ENCODE results near the gene CELSR1.
"Not testable (repeated sequence)": the region's sequence is repeated elsewhere in the genome, so short reads cannot be mapped to it uniquely, and the experiment has no call there.

Gene CELSR1

GRCh38 chr22:46516638-46517037 lies 20.8 kb downstream of the CELSR1 start:
- H3K27ac ChIP-seq (ENCODE audit: low read length) = no peak overlapping the region
- H3K9me3 ChIP-seq (ENCODE audit: control insufficient read depth in 2 of 2, low read length in 2 of 2) = no peaks in the 10 kb centered on the region
- peaks cover 3% of the 10 kb centered on the region for H3K4me1 ChIP-seq (ENCODE audit: control insufficient read depth, insufficient read depth, low read length)
- H3K9ac ChIP-seq (ENCODE audit: low read length in 2 of 2) = no peak overlapping the region
- no peak overlapping the region for H3K4me3 ChIP-seq (ENCODE audit: low read length in 2 of 2)
- no peaks in the 10 kb centered on the region for H3K27me3 ChIP-seq (ENCODE audit: control insufficient read depth in 1 of 2, insufficient read depth in 2 of 2, low read length in 2 of 2)
- H3K36me3 ChIP-seq (ENCODE audit: control insufficient read depth in 2 of 2, insufficient read depth in 2 of 2, low read length in 2 of 2) = no peaks in the 10 kb centered on the region

- not testable (repeated sequence) for H3K9me3 ChIP-seq (ENCODE audit: control insufficient read depth in 2 of 2, low read length in 2 of 2); H3K27me3 ChIP-seq (ENCODE audit: control insufficient read depth in 1 of 2, insufficient read depth in 2 of 2, low read length in 2 of 2); H3K27ac ChIP-seq (ENCODE audit: low read length); H3K9ac ChIP-seq (ENCODE audit: low read length in 2 of 2); H3K36me3 ChIP-seq (ENCODE audit: control insufficient read depth in 2 of 2, insufficient read depth in 2 of 2, low read length in 2 of 2); H3K4me1 ChIP-seq (ENCODE audit: control insufficient read depth, insufficient read depth, low read length); H3K4me3 ChIP-seq (ENCODE audit: low read length in 2 of 2)
These were observed 21.3 kb downstream of the CELSR1 start for GRCh38 chr22:46516112-46516487.

- H3K36me3 ChIP-seq (ENCODE audit: control insufficient read depth in 2 of 2, insufficient read depth in 2 of 2, low read length in 2 of 2) = no peaks in the 10 kb centered on the region
- no peaks in the 10 kb centered on the region for H3K9me3 ChIP-seq (ENCODE audit: control insufficient read depth in 2 of 2, low read length in 2 of 2)
- H3K4me1 ChIP-seq (ENCODE audit: control insufficient read depth, insufficient read depth, low read length) = peaks cover 3% of the 10 kb centered on the region
- no peak overlapping the region for H3K9ac ChIP-seq (ENCODE audit: low read length in 2 of 2)
- H3K27ac ChIP-seq (ENCODE audit: low read length) = no peak overlapping the region
- no peak overlapping the region for H3K4me3 ChIP-seq (ENCODE audit: low read length in 2 of 2)
- H3K27me3 ChIP-seq (ENCODE audit: control insufficient read depth in 1 of 2, insufficient read depth in 2 of 2, low read length in 2 of 2) = no peaks in the 10 kb centered on the region
These were observed 22.0 kb downstream of the CELSR1 start for GRCh38 chr22:46515208-46516111.

- no peaks in the 10 kb centered on the region for H3K27me3 ChIP-seq (ENCODE audit: control insufficient read depth in 1 of 2, insufficient read depth in 2 of 2, low read length in 2 of 2)
- H3K9me3 ChIP-seq (ENCODE audit: control insufficient read depth in 2 of 2, low read length in 2 of 2) = no peaks in the 10 kb centered on the region
- H3K9ac ChIP-seq (ENCODE audit: low read length in 2 of 2) = no peak overlapping the region
- H3K36me3 ChIP-seq (ENCODE audit: control insufficient read depth in 2 of 2, insufficient read depth in 2 of 2, low read length in 2 of 2) = no peaks in the 10 kb centered on the region
- H3K4me3 ChIP-seq (ENCODE audit: low read length in 2 of 2) = no peak overlapping the region
- no peak overlapping the region for H3K27ac ChIP-seq (ENCODE audit: low read length)
- H3K4me1 ChIP-seq (ENCODE audit: control insufficient read depth, insufficient read depth, low read length) = peaks cover 3% of the 10 kb centered on the region
These were observed 22.7 kb downstream of the CELSR1 start for GRCh38 chr22:46514592-46515207.

GRCh38 chr22:46513908-46514550 lies 23.4 kb downstream of the CELSR1 start:
- Histone ChIP-seq H3K4me1 (ENCODE audit: control insufficient read depth, insufficient read depth, low read length) (peaks cover 3% of the 10 kb centered on the region), H3K4me3 (ENCODE audit: low read length in 2 of 2) (no peak overlapping the region), H3K27me3 (ENCODE audit: control insufficient read depth in 1 of 2, insufficient read depth in 2 of 2, low read length in 2 of 2) (no peaks in the 10 kb centered on the region), H3K9ac (ENCODE audit: low read length in 2 of 2) (no peak overlapping the region), H3K36me3 (ENCODE audit: control insufficient read depth in 2 of 2, insufficient read depth in 2 of 2, low read length in 2 of 2) (no peaks in the 10 kb centered on the region), H3K27ac (ENCODE audit: low read length) (no peak overlapping the region), H3K9me3 (ENCODE audit: control insufficient read depth in 2 of 2, low read length in 2 of 2) (no peaks in the 10 kb centered on the region)

- Histone ChIP-seq H3K27me3 (ENCODE audit: control insufficient read depth in 1 of 2, insufficient read depth in 2 of 2, low read length in 2 of 2) (peaks cover 0 to 2% of the 10 kb centered on the region in 2 donors), H3K4me1 (ENCODE audit: control insufficient read depth, insufficient read depth, low read length) (peaks cover 3% of the 10 kb centered on the region), H3K9ac (ENCODE audit: low read length in 2 of 2) (no peak overlapping the region), H3K4me3 (ENCODE audit: low read length in 2 of 2) (no peak overlapping the region), H3K9me3 (ENCODE audit: control insufficient read depth in 2 of 2, low read length in 2 of 2) (no peaks in the 10 kb centered on the region), H3K36me3 (ENCODE audit: control insufficient read depth in 2 of 2, insufficient read depth in 2 of 2, low read length in 2 of 2) (no peaks in the 10 kb centered on the region), H3K27ac (ENCODE audit: low read length) (no peak overlapping the region)
These were observed 24.7 kb downstream of the CELSR1 start for GRCh38 chr22:46512683-46513082.

- no peaks in the 10 kb centered on the region for H3K36me3 ChIP-seq (ENCODE audit: control insufficient read depth in 2 of 2, insufficient read depth in 2 of 2, low read length in 2 of 2)
- H3K9ac ChIP-seq (ENCODE audit: low read length in 2 of 2) = no peak overlapping the region
- H3K4me3 ChIP-seq (ENCODE audit: low read length in 2 of 2) = no peak overlapping the region
- H3K9me3 ChIP-seq (ENCODE audit: control insufficient read depth in 2 of 2, low read length in 2 of 2) = no peaks in the 10 kb centered on the region
- H3K27me3 ChIP-seq (ENCODE audit: control insufficient read depth in 1 of 2, insufficient read depth in 2 of 2, low read length in 2 of 2) = peaks cover 0 to 3% of the 10 kb centered on the region in 2 donors
- H3K27ac ChIP-seq (ENCODE audit: low read length) = no peak overlapping the region
- peaks cover 1% of the 10 kb centered on the region for H3K4me1 ChIP-seq (ENCODE audit: control insufficient read depth, insufficient read depth, low read length)
These were observed 25.4 kb downstream of the CELSR1 start for GRCh38 chr22:46512039-46512370.

- no peaks in the 10 kb centered on the region for H3K36me3 ChIP-seq (ENCODE audit: control insufficient read depth in 2 of 2, insufficient read depth in 2 of 2, low read length in 2 of 2)
- no peak overlapping the region for H3K9ac ChIP-seq (ENCODE audit: low read length in 2 of 2)
- H3K4me1 ChIP-seq (ENCODE audit: control insufficient read depth, insufficient read depth, low read length) = no peaks in the 10 kb centered on the region
- no peaks in the 10 kb centered on the region for H3K9me3 ChIP-seq (ENCODE audit: control insufficient read depth in 2 of 2, low read length in 2 of 2)
- H3K27me3 ChIP-seq (ENCODE audit: control insufficient read depth in 1 of 2, insufficient read depth in 2 of 2, low read length in 2 of 2) = peaks cover 0 to 3% of the 10 kb centered on the region in 2 donors
- H3K27ac ChIP-seq (ENCODE audit: low read length) = no peak overlapping the region
- no peak overlapping the region for H3K4me3 ChIP-seq (ENCODE audit: low read length in 2 of 2)
These were observed 26.0 kb downstream of the CELSR1 start for GRCh38 chr22:46511151-46512038.

- Histone ChIP-seq H3K36me3 (ENCODE audit: control insufficient read depth in 2 of 2, insufficient read depth in 2 of 2, low read length in 2 of 2) (no peaks in the 10 kb centered on the region), H3K27me3 (ENCODE audit: control insufficient read depth in 1 of 2, insufficient read depth in 2 of 2, low read length in 2 of 2) (peaks cover 0 to 3% of the 10 kb centered on the region in 2 donors), H3K27ac (ENCODE audit: low read length) (no peak overlapping the region), H3K4me3 (ENCODE audit: low read length in 2 of 2) (no peak overlapping the region), H3K9me3 (ENCODE audit: control insufficient read depth in 2 of 2, low read length in 2 of 2) (no peaks in the 10 kb centered on the region), H3K9ac (ENCODE audit: low read length in 2 of 2) (no peak overlapping the region), H3K4me1 (ENCODE audit: control insufficient read depth, insufficient read depth, low read length) (no peaks in the 10 kb centered on the region)
These were observed 27.9 kb downstream of the CELSR1 start for GRCh38 chr22:46509416-46510089.

GRCh38 chr22:46508491-46508999 lies 28.9 kb downstream of the CELSR1 start:
- Histone ChIP-seq H3K4me3 (ENCODE audit: low read length in 2 of 2) (no peak overlapping the region), H3K4me1 (ENCODE audit: control insufficient read depth, insufficient read depth, low read length) (no peaks in the 10 kb centered on the region), H3K36me3 (ENCODE audit: control insufficient read depth in 2 of 2, insufficient read depth in 2 of 2, low read length in 2 of 2) (no peaks in the 10 kb centered on the region), H3K27me3 (ENCODE audit: control insufficient read depth in 1 of 2, insufficient read depth in 2 of 2, low read length in 2 of 2) (peaks cover 0 to 3% of the 10 kb centered on the region in 2 donors), H3K27ac (ENCODE audit: low read length) (no peak overlapping the region), H3K9me3 (ENCODE audit: control insufficient read depth in 2 of 2, low read length in 2 of 2) (no peaks in the 10 kb centered on the region), H3K9ac (ENCODE audit: low read length in 2 of 2) (no peak overlapping the region)
